Right lobe of liver (tissue), 4 donors: ENCODE measurements around the gene HOXD13.

Source experiments
- POLR2A ChIP-seq: fragments of 450-650 bp; IDR thresholded peaks from one replicate; pipeline ENCODE4 v1.6.1; 2017; ENCODE audit warnings: antibody characterized with exemption, mild to moderate bottlenecking
- TF ChIP-seq, protein P1 (sequence below), 4 donors: fragments of 200-600 bp in 3 of 4; fragments of 450-650 bp in 1 of 4; IDR thresholded peaks; one replicate each; pipeline versions ENCODE4 v1.5.1 to v1.8.0; 2016 to 2022; ENCODE audit warnings: antibody characterized with exemption in 4 of 4, mild to moderate bottlenecking in 2 of 4
- donor health status: DM: no; HTN: no; CAD: no.
- donor health status: DM: no; HTN: no; CAD: no.
- donor health status: DM: no; HTN: yes; CAD: no.

DNA sequence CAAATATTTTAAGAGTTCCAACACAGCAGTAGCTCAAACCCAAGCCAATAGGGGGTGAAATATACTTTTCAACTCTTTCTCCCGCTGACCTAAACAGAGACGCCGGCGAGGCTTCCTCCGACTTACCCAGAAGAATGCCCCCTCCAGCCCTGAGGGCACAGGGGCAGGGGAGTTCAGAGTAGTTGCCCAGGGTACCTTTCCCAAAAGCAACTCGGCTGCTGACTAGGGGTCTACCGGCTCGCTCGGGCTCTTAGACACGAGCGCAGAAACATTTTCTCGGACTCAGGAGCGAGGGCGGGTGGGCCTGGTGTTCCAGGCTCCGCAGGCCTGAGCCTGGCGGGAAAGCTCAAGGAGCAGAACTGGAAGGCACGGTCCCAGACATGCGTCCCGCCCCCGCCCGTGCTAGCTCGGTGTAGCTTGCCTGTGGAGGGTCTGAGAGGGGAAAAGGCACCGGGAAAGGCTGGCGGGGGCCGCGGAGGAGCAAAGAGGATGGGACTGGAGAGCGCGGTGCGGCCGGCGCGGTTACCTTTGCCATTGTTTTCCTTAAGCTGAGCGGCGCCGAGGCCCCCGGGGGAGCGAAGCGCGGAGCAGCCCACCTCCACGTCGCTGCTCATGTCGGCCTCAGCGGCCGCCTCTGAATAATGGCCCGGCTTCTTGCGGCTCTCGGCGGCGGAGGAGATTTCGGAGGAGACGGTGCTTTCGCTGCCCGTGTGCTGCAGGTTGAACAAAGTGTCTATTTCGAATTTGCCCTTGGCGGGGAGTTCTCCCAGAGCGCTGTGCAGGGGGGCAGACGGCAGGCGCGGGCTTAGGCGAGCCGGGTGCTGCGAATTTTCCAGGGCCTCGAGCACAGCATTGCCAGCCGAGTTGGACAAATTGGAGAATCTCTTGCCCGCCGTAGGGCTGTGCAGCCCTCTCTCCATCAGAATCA lies 9.4 kb upstream of the HOXD13 start:
- TF ChIP-seq, protein P1, sequence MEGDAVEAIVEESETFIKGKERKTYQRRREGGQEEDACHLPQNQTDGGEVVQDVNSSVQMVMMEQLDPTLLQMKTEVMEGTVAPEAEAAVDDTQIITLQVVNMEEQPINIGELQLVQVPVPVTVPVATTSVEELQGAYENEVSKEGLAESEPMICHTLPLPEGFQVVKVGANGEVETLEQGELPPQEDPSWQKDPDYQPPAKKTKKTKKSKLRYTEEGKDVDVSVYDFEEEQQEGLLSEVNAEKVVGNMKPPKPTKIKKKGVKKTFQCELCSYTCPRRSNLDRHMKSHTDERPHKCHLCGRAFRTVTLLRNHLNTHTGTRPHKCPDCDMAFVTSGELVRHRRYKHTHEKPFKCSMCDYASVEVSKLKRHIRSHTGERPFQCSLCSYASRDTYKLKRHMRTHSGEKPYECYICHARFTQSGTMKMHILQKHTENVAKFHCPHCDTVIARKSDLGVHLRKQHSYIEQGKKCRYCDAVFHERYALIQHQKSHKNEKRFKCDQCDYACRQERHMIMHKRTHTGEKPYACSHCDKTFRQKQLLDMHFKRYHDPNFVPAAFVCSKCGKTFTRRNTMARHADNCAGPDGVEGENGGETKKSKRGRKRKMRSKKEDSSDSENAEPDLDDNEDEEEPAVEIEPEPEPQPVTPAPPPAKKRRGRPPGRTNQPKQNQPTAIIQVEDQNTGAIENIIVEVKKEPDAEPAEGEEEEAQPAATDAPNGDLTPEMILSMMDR (IDR thresholded peaks at IDR 0.05) = no peak
- TF ChIP-seq POLR2A = no peak
